ENCODE results near the gene APBB1IP.

Gene APBB1IP

GRCh38 chr10:26408858-26409494, 29.2 kb upstream of the APBB1IP start:
- no peak overlapping the region for H3K4me3 ChIP-seq (ENCODE audit: low read depth, low read length)
- no peak for DNase-seq (ENCODE audit: low read depth)
- TF ChIP-seq CTCF (IDR thresholded peaks at IDR 0.05; ENCODE audit: low read depth, low read length) (no peak), POLR2A (IDR thresholded peaks at IDR 0.05; ENCODE audit: extremely low read depth, insufficient read length) (no peak), MYC (IDR thresholded peaks at IDR 0.05; ENCODE audit: low read depth, low read length) (no peak)
- TF ChIP-seq, protein P1, sequence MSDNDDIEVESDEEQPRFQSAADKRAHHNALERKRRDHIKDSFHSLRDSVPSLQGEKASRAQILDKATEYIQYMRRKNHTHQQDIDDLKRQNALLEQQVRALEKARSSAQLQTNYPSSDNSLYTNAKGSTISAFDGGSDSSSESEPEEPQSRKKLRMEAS (IDR thresholded peaks at IDR 0.05; ENCODE audit: low read depth, low read length) = no peak

DNA sequence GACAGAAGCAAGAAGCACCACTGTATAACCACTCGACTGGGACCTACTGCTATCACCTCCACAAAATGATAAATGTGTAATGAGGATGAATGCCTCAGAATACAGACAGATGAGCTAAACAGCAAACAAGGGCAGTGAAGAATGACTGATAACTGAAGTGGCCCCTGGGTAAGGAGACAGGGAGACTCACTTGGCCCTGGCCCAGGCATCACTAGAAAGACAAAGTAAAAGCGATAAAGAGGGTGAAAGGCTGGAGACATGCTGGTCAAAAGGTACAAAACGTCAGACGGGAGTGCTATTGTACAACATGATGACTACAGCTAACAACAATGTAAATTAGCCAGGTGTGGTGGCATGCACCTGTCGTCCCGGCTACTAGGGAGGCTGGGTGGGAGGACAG, 27.8 kb upstream of the APBB1IP start:
- TF ChIP-seq POLR2A (IDR thresholded peaks at IDR 0.05; ENCODE audit: extremely low read depth, insufficient read length) = no peak
- no peak for DNase-seq (ENCODE audit: low read depth)
- no peak overlapping the region for H3K4me3 ChIP-seq (ENCODE audit: low read depth, low read length)

DNA sequence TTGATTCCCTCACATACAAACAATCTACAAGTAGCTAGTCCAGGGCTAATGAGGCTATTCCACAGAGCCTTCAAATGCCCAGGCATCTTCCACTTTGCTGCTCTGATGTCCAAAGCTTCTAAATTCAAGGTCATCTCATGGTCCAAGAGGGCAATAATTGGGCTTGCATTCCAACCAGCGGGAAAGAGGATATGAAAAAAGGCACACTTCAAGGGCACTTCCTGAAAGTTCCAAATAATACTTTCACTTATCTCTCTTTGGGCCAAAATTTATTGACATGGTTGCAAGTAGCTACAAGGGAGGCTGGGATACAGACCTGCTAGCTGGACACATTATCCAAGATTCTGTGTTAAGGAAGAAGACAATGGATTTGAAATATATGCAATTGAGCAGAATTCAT, 25.2 kb upstream of the APBB1IP start:
- TF ChIP-seq MYC (IDR thresholded peaks at IDR 0.05; ENCODE audit: low read depth, low read length) = no peak
- TF ChIP-seq, protein P1 (IDR thresholded peaks at IDR 0.05; ENCODE audit: low read depth, low read length) = no peak
- H3K4me3 ChIP-seq (ENCODE audit: low read depth, low read length) = no peak overlapping the region
- no peak for DNase-seq (ENCODE audit: low read depth)

GRCh38 chr10:26413375-26413774, 24.8 kb upstream of the APBB1IP start:
- DNase-seq (ENCODE audit: low read depth) = no peak
- TF ChIP-seq POLR2A (IDR thresholded peaks at IDR 0.05; ENCODE audit: extremely low read depth, insufficient read length) (no peak), MYC (IDR thresholded peaks at IDR 0.05; ENCODE audit: low read depth, low read length) (no peak), CTCF (IDR thresholded peaks at IDR 0.05; ENCODE audit: low read depth, low read length) (no peak)
- TF ChIP-seq, protein P1 (IDR thresholded peaks at IDR 0.05; ENCODE audit: low read depth, low read length) = no peak
- no peak overlapping the region for H3K4me3 ChIP-seq (ENCODE audit: low read depth, low read length)

GRCh38 chr10:26417136-26417535, 21.0 kb upstream of the APBB1IP start:
- TF ChIP-seq CTCF (IDR thresholded peaks at IDR 0.05; ENCODE audit: low read depth, low read length) (no peak), POLR2A (IDR thresholded peaks at IDR 0.05; ENCODE audit: extremely low read depth, insufficient read length) (no peak), MYC (IDR thresholded peaks at IDR 0.05; ENCODE audit: low read depth, low read length) (no peak)
- TF ChIP-seq, protein P1 (IDR thresholded peaks at IDR 0.05; ENCODE audit: low read depth, low read length) = no peak
- no peak for DNase-seq (ENCODE audit: low read depth)
- no peak overlapping the region for H3K4me3 ChIP-seq (ENCODE audit: low read depth, low read length)

DNA sequence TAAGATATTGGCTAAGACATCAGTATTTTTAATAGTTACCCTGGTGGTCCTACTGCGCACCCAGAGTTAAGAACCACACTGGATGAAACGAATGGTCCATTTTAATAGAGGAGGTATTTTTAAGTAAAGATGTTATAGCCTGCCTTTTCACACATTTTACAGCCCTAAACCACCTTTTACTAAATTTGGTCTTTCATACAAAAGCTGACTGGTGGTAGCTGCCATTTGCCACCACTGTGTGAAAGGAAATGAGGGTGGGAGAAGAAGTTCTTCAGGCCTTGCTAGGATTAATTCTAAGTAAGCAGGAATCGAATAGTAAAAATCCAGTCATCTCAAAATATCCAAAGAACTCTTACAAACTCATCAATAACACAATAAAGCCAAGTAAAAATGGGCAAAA, 15.2 kb upstream of the APBB1IP start:
- DNase-seq (ENCODE audit: low read depth) = no peak
- TF ChIP-seq MYC (IDR thresholded peaks at IDR 0.05; ENCODE audit: low read depth, low read length) (no peak), CTCF (IDR thresholded peaks at IDR 0.05; ENCODE audit: low read depth, low read length) (no peak), POLR2A (IDR thresholded peaks at IDR 0.05; ENCODE audit: extremely low read depth, insufficient read length) (no peak)
- TF ChIP-seq, protein P1 (IDR thresholded peaks at IDR 0.05; ENCODE audit: low read depth, low read length) = no peak
- no peak overlapping the region for H3K4me3 ChIP-seq (ENCODE audit: low read depth, low read length)

GRCh38 chr10:26423722-26424121, 14.4 kb upstream of the APBB1IP start:
- TF ChIP-seq CTCF (IDR thresholded peaks at IDR 0.05; ENCODE audit: low read depth, low read length) = no peak
- no peak for TF ChIP-seq POLR2A (IDR thresholded peaks at IDR 0.05; ENCODE audit: extremely low read depth, insufficient read length)
- TF ChIP-seq, protein P1 (IDR thresholded peaks at IDR 0.05; ENCODE audit: low read depth, low read length) = no peak
- TF ChIP-seq MYC (IDR thresholded peaks at IDR 0.05; ENCODE audit: low read depth, low read length) = no peak
- no peak overlapping the region for H3K4me3 ChIP-seq (ENCODE audit: low read depth, low read length)
- peak; percentile 10 for DNase-seq (ENCODE audit: low read depth)
